ENCODE data around the gene USPL1. TPM values are rescaled to one million over a fixed set of nuclear protein-coding genes. Genes with fewer than 3 reads are reported as not detected.
"Not testable (repeated sequence)": the region's sequence is repeated elsewhere in the genome, so short reads cannot be mapped to it uniquely, and the experiment has no call there.

USPL1 gene
- total RNA-seq, 2 donors from 2014 or later, result 8.5 to 12.7 TPM

DNA sequence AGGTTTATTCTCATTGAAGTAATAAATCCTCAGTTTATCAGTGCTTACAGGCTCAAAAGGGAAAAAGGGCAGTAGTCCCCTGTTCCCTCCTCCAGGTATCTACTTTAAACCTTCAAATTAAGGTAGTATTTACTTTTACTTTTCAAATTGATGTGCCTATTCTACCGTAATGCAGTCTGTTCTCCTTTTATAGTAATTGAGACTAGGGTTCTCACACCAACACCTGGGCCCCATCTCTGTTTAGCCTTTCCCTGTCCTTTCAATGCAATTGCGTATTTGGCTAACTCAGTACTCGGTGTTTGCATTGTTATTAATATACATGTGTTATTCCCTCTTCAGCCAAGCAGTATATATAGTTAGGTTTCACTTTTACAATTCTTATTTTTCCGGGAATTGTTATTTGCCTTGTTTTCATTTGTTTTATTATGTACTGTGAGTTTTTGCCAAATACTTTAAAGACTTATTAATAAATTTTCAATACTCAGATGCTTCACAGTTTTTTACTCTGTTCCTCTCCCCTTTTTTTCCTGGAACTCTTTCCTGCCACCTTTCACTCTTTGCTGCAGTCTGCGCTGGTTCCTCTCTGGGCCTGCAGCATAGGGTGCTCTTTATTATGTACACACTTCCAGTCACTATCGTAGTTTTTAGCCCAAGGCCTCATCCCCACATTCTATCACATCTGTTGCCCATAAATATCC, 30.3 kb downstream of the USPL1 start:
- DNase-seq (no peak), ATAC-seq (no peak)
- intact Hi-C loops (cut with DNase I), result no loop called here

DNA sequence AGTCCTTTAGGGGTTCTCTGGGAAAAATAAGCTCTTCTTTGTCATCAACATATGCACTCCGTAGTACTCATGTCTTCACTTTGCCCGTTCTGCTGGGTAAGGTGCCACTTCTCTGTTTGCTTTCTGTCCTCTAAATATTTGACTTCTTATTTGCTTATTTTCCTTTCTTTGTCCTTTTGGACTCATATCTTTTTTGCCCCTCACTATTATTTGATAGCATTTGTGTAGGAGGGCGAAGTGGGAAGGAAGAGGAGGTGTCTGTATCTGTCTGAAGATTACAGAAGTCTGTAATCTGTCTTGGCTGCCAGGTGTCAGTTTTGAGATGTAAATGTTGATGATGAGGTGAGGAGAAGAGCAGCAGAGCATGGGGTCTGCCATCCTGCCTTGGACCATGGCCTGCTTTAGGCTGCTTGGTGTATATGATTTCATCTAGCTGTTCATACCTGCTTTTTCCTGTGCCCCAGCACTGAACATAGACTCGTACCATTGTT, 30.8 kb downstream of the USPL1 start:
- ATAC-seq (no peak), DNase-seq (no peak)
- intact Hi-C loops (cut with DNase I), result no loop called here

DNA sequence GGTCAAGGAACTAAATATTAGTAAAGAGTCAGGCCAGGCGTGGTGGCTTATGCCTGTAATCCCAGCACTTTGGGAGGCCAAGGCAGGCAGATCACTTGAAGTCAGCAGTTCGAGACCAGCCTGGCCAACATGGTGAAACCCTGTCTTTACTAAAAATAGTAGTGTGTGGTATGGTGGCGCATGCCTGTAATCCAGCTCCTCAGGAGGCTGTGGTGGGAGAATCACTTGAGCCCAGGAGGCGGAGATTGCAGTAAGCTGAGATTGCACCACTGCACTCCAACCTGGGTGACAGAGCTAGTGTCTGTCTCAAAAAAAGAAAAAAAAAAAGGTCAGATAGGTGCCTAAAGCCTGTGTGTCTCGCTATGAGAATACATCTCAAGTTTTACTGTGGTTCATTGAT, 33.9 kb downstream of the USPL1 start:
- not testable (repeated sequence) for ATAC-seq

DNA sequence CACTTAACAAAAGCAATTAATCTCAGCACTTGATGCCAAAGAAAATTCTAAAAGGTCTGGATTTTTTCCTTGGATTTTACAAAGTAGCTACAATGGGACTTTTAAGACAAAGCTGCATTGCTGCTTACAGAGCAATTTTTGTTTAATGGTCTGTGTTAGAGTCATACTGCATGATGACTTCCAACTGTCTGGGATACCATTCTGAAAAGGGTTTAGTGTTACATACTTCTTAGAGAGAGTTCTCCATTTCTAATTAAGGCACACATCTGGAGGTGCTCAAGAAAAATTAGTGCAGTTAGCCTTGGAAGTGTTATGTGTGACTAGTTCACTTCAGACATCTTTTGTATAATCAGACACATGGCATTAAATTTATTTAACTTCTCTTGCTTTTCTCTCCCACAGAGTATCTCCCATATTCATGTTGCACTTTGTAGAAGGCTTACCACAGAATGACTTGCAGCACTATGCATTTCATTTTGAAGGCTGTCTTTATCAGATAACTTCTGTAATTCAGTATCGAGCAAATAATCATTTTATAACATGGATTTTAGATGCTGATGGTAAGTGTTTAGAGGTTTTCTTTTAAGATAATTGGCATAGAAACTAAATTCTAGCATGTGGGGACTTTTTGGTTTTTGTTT, 35.1 kb downstream of the USPL1 start:
- ATAC-seq (no peak), DNase-seq (no peak)
- intact Hi-C loops (cut with DNase I), result no loop called here

More for the DNA sequence above, 33.9 kb downstream of the USPL1 start:
- intact Hi-C loops (cut with DNase I); DNase-seq: not testable (repeated sequence)

DNA sequence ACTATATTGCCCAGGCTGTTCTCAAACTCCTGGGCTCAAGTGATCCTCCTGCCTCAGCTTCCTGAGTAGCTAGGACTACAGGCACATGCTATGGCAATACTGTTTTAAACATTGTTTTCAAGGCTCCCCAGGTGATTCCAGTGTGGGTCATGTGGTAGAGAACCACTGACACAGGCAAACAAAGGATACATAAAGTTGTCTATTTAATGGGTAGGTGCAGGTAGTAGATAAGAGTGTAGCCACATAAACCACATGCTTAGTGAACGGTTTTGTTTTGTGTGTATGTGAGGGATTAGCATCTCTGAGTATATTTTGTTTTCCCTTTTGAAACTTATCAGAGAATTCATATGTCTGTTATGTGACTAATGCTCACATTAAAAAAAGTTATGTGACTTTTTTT, 36.7 kb downstream of the USPL1 start:
- intact Hi-C loops (cut with DNase I), result no loop called here
- ATAC-seq (no peak), DNase-seq (no peak)

DNA sequence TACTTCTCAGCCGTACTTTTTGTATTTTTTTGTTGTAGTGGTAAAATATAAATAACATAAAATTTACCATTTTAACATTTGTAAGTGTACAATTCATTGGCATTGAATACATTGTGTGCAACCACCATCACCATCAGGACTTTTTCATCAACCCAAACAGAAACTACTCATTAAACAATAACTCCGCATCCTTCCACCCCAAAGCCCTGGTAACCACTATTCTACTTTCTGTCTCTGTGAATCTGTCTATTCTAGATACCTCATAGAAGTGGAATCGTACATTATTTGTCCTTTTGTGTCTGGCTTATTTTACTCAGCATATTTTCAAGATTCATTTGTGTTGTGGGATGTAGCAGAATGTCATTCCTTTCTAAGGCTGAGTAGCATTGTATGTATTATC, 38.5 kb downstream of the USPL1 start:
- no peak for DNase-seq
- intact Hi-C loops (cut with DNase I), result no loop called here
- no peak for ATAC-seq

DNA sequence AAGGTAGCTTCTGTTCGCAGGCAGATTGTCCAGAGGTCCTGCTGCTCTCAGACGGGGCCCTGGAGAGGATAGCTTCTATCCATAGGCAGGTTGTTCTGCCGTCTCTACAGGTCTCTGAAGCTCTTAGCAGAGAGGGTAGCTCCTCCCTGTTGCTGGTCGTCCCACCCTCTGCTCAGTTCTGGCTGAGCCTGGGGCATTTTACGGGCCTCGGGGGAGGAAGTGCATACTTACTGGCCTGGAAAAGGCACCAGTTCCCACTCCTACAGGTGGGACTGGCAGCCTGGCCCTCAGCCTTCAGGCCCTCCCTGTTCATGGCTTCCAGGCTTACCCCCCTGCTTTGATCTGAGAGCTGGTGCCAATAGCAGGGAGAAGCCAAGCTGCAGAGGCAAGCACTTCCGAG, 42.3 kb downstream of the USPL1 start:
- intact Hi-C loops (cut with DNase I), result no loop called here
- ATAC-seq, result peak in 1 of 2 donors; percentile 36
- no peak for DNase-seq

DNA sequence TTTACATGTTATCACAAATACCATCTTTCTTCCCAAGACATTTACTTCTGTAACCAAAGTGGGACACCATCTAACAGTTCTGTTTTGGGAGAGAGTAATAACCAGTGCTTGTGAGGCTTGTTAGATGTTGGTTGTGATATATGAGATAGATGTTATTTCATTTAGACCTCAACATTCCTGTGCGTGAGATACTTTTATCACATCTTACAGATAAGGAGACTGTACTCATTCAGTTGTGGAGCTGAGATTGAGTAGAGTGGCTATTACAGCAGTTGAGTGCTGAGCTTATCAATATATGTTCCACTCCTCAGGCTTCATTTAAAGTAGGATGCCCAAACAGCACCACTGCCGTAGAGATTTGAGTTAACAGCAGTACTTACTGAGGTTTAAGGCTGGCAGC, 43.1 kb downstream of the USPL1 start:
- DNase-seq (no peak), ATAC-seq (no peak)
- intact Hi-C loops (cut with DNase I), result no loop called here

DNA sequence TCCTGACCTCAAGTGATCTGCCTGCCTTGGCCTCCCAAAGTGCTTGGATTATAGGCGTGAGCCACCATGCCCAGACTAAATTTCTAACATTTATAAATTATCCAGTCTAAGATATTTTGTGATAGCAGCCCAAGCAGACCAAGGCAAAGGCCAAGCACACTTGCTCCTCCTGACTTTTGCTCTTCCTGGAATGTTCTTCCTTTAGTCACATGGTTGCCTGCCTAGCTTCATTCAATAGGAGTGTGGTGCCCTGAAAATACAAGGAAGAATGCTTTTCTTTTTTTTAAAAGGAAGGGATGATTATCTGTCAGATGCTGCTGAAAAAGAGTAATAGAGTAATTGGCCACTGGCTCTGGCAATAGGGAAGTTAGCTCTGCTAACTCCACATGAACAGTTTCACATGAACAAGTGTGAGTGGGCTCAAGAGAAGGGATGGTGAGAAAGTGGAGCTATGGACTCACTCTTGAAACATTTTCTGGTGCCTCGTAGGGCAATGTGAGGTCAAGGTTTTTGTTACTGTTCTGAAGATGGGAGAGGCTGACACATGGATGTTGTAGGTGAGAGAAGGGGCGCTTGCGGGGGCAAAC, 47.1 kb downstream of the USPL1 start:
- DNase-seq (no peak), ATAC-seq (peak in 1 of 2 donors; percentile 60)
- intact Hi-C loops (cut with DNase I), result no loop called here

DNA sequence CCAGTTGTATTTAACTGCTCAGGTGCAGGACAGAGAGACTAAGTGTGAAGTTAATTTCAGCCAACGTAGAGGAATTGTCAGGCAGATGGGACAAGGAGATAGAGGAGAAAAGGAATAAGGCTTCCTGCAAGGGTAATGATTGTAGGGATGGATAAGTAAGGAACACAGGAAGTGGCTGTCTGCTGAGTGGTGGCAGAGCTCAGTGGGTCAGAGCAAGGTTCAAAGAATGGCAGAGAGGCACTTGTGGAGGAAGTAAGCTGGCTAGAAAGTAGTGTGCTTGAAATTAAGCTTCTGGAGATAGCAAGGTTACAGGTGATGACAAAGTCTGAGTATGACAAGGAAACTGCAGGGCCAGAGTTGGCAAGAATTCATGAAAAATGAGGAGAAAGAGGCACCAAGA, 47.9 kb downstream of the USPL1 start:
- intact Hi-C loops (cut with DNase I), result no loop called here
- DNase-seq, result no peak
- ATAC-seq, result no peak

DNA sequence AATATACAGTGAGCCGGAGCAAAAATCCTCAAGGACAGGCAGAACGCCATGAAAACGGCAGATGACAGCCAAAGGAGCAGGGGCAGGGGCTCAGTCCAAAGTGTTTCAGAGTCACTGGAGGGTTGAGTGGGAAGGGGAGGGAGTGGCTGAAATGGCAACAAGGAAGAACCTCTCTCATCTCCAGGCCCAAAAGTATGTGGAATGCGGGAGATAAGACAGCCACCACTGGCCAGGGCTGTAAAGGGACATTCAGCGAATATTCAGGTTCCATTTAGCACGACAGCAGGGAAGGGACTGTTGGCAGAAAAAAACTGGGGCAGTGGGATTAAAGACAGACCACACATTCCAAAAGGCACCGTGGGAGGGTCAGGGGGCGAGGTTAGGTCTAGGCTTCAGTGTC, 48.4 kb downstream of the USPL1 start:
- ATAC-seq, result no peak
- intact Hi-C loops (cut with DNase I), result no loop called here
- DNase-seq, result no peak

DNA sequence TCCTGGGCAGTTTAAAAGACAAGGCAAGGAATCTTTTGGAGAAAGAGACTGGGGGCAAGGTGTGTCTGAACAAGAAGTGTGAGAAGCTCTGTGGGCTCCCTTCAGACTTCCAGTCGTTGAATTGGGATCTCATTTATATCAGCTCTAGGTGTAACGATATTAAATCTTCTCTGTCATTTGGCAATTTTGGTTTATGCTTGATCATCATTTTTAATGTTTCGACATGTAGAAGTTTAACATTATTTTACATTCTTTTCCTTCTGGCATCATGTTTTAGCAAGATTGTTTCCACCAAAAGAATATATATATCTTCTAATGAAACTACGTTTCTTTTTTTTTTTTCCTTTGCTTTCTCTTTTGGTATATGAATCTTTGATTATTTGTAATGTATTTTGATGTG, 49.3 kb downstream of the USPL1 start:
- intact Hi-C loops (cut with DNase I), result no loop called here
- no peak for DNase-seq
- ATAC-seq, result no peak

DNA sequence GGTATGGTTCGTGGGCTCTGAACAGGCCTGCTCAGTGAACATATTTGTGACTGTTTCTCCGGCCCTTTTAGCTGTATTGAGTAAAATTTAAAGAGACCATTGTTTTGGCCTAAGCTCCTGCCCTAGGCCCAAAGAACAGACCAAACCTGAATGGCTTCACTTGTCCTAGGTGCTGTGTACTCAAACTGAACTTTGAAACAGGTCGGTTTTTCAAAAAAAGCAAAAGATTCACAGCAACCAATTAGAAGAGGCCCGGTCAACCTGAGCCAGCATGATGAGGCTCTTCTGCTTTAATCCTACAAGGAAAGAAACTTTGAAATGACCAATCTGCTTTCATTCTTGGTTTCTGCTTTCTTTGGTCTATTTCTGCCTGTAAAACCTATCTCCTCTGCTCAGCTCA, 50.6 kb downstream of the USPL1 start:
- intact Hi-C loops (cut with DNase I), result no loop called here
- ATAC-seq, result no peak

DNA sequence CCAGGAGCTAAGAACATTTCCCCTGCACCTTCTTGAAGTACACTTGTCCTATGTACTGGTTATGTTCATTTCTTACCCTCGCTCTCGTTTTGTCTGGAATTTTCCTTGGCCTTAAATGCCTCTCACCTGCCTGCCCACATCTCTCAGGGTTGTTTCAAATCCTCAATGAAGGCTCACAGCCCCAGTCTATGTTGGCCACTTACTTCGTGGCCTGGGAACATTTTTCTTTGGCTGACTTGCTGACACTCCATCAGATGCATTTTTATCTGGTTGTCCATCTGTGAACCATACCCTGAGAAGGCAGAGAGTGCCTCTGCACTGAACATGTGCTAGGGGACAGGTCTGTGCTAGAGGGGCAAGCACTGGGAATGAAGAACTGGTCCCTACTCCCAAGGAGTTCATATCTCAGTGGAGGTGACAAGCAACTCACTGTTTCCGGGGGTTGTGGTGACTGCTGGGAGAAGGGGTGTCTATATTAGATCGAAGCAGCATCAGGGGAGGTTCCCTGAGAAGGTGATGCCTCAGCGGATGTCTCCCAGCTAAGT, 53.6 kb downstream of the USPL1 start:
- ATAC-seq, result no peak
- no peak for DNase-seq
- intact Hi-C loops (cut with DNase I), result loop anchor here (10.0 kb wide), 3 partner anchors 133 to 373 kb away; no protein-coding TSS in a partner anchor

More for the DNA sequence above, 50.6 kb downstream of the USPL1 start:
- DNase-seq, result no peak

DNA sequence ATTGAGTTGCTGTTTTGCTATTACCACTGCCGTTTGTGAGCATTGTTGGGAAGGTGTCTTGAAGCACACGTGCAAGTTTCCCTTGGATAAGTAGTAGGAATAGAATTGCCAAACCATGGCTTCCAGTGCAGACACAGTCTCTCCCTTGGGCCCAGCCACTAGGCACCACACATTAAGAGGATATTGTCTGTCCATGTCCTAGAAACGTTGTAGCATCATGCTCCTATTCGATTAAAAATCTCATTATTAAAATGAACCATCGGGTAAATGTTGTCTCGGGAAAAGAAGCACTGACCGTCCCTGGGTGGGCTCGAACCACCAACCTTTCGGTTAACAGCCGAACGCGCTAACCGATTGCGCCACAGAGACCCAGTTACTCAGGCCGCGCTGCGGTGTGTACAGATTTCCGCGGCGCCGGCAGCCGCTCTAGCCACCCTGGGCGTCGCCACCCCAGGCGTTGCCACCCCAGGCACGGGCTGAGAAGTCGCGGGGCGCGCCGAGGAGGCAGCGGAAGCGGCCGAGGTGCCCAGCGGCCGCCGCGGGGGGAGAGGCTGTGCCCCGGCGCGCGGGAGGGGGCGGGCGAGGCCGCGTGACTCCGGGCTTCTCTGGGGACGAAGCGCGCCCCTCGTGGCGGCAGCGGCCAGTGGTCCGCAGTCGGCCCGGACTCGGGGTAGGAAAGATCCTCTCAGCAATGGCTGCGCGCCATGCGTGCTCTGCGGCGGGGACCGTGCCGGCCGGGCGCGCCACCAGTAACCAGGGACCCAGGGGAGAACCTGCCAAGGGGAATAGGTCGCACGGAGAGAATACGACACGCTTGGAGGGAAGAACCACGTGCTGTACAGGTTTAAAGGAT, 56.2 kb downstream of the USPL1 start:
- intact Hi-C loops (cut with DNase I), result loop anchor here (10.0 kb wide), 3 partner anchors 131 to 371 kb away; no protein-coding TSS in a partner anchor
- ATAC-seq, result peak; percentile 95 to 96

DNA sequence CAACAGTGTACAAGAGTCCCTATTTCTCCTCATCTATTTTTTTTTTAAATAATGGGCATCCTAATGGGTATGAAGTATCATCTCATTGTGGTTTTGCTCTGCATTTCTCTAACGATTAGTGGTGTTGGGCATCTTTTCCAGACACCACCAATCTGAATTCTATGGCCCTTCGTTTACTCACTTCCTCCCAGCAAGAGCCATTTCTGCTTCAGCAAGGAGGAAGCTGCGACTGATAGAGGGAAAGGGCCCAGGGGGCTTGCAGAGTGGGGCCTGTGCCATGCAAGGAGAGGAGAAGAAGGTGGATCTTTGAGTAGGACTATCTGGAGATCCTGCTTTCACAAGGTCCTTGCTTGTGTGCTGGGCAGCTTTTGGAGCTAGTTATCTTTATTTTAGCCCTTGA, 58.0 kb downstream of the USPL1 start:
- DNase-seq (no peak), ATAC-seq (no peak)
- intact Hi-C loops (cut with DNase I), result loop anchor here (5.0 to 10.0 kb wide), 4 partner anchors 127 to 369 kb away; no protein-coding TSS in a partner anchor

More for the DNA sequence above, 56.2 kb downstream of the USPL1 start:
- DNase-seq, result peak; percentile 90

DNA sequence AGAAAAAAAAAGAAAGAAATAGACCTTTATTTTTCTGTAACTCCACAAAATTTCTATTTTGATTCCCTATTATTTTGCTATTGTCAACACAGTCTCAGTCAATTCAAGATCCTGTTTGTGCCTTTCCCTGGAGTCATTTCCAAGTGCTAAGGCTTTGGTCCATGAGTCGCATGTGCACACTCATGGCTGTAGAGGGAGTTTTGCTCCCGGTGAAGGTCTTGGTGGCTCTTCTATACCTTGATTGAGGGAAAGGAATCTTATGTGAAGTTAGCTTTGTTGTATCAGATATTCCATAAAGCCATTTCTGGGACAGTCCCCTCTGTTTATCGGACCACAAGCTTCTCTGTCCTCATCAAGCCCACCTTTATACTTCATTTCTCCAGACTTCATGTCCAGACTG, 59.0 kb downstream of the USPL1 start:
- intact Hi-C loops (cut with DNase I), result loop anchor here (5.0 to 10.0 kb wide), 4 partner anchors 126 to 368 kb away; no protein-coding TSS in a partner anchor
- no peak for DNase-seq
- no peak for ATAC-seq

DNA sequence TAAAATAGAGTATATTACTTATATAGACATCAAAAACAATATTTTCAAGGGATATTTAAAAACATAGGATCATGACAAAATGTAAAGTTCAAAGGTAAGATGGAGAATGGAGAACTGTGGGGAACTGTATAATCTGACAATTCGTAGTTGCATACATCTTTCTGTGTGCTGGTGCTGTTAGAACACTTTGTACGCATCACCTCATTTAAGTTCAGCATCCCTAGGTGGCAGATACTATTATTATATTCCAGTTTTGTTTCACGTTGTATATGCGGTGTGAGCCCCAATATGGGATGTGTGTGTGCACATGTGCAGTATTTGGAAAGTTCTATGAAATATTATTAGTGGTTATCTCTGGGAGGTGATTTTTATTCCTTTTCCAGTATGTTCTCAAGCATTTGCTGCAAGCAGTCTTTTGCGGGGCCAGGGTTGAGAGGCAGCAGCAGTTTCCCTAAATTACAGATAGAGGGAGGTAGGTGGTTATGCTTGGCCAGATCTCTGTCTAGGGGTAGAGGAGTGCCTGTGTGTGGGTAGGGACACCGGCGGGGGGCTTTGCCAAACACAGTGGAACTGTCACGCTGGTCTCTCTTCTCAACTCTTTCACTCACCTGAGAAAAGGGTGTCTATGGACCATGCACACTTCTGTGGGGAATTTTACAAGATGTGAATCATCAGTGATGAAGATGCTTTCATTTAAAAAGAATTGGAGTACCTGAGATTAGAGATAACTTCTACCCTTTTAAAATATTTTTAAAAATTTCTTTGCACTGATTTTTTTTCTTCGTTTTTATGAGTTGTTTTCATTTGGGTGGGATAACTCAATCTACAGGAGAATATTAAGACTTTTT, 62.0 kb downstream of the USPL1 start:
- intact Hi-C loops (cut with DNase I), result loop anchor here (5.0 to 10.0 kb wide), 4 partner anchors 123 to 365 kb away; no protein-coding TSS in a partner anchor
- ATAC-seq (peak; percentile 64 to 67), DNase-seq (no peak)

Data from left cardiac atrium (tissue), 4 donors.